GM12878 (cell line): ENCODE results near the gene SCIMP. TPM values are rescaled to one million over a fixed set of nuclear protein-coding genes. Genes with fewer than 3 reads are reported as not detected.
A peak's percentile ranks its signal among the peaks of the same experiment; 100 is the strongest.
"Not testable (repeated sequence)": the region's sequence is repeated elsewhere in the genome, so short reads cannot be mapped to it uniquely, and the experiment has no call there.

Experiments
- ATAC-seq: fragments of 200-7000 bp; cut with Tn5 transposase; 3 replicates; pipeline ENCODE4 v1.9.1; 2020; ENCODE audit warnings: mild to moderate bottlenecking, moderate library complexity
- BruUV-seq: library from RNA; stranded (reverse); fragments of 400-500 nt; replicated peaks from 2 replicates; lab custom pipeline; 2021; lab: Mats Ljungman, UMichigan
- CTCF ChIA-PET: fragments of 300-600 bp; sonication (Branson Sonifier 250); formaldehyde crosslinking; extraction: SDS; loops from one replicate; lab custom pipeline; 2021; ENCODE audit warnings: inconsistent platforms; lab: Yijun Ruan, JAX
- POLR2A ChIA-PET: fragments of 350-600 bp; formaldehyde crosslinking; extraction: SDS; loops from one replicate; lab custom pipeline; 2021; ENCODE audit warnings: inconsistent platforms; lab: Charles Lee
- RAD21 ChIA-PET: fragments of 300-600 bp; sonication (Branson Sonifier 250); formaldehyde crosslinking; loops from one replicate; lab custom pipeline; 2023; ENCODE audit warnings: antibody characterized with exemption; ENCODE audit not compliant: unreplicated experiment; lab: Charles Lee
- SMC1A ChIA-PET: fragments of 300-600 bp; sonication (Branson Sonifier 250); formaldehyde crosslinking; loops from one replicate; lab custom pipeline; 2023; ENCODE audit not compliant: unreplicated experiment, uncharacterized antibody; lab: Charles Lee
- DNase-seq: peaks from one replicate; pipeline ENCODE4 v3.0.0-alpha.2; 2011; ENCODE audit warnings: low read depth, low spot score
- FAIRE-seq: peaks from 3 replicates; lab custom pipeline; 2011; peaks lifted over from hg19 to GRCh38; lab: Jason Lieb, UNC
- H2AFZ ChIP-seq: 2 replicates; pipeline ENCODE4 v1.6.0; 2011; ENCODE audit warnings: low read depth, low read length, control low read depth; ENCODE audit not compliant: control insufficient read depth
- H3K27ac ChIP-seq: 2 replicates; pipeline ENCODE4 v1.5.1; 2011; ENCODE audit warnings: control low read depth; ENCODE audit not compliant: control insufficient read depth, insufficient read depth
- H3K27me3 ChIP-seq, 2 experiments: replicated peaks in 1 of 2; 2 replicates each; pipeline versions ENCODE4 v1.6.0 to v1.6.1; 2011; ENCODE audit warnings: low read length in 1 of 2; ENCODE audit not compliant: control insufficient read depth in 2 of 2, insufficient read depth in 2 of 2
- H3K36me3 ChIP-seq, 2 experiments: 2 replicates each; pipeline ENCODE4 v1.5.1; 2011; ENCODE audit warnings: low read length in 1 of 2; ENCODE audit not compliant: control insufficient read depth in 2 of 2, insufficient read depth in 2 of 2
- H3K4me1 ChIP-seq: 2 replicates; pipeline ENCODE4 v1.6.1; 2011; ENCODE audit warnings: mild to moderate bottlenecking, low read length, moderate library complexity, mixed read lengths; ENCODE audit not compliant: control insufficient read depth, insufficient read depth
- H3K4me2 ChIP-seq: 2 replicates; pipeline ENCODE4 v1.6.0; 2011; ENCODE audit warnings: control low read depth; ENCODE audit not compliant: control insufficient read depth, insufficient read depth
- H3K4me3 ChIP-seq: fragments of 200-600 bp; sonication (generic); 2 replicates; pipeline ENCODE4 v1.5.1; 2016
- H3K79me2 ChIP-seq: 2 replicates; pipeline ENCODE4 v1.6.0; 2011; ENCODE audit warnings: low read length; ENCODE audit not compliant: control insufficient read depth, insufficient read depth
- H3K9ac ChIP-seq: 2 replicates; pipeline ENCODE4 v1.8.0; 2011; ENCODE audit warnings: low read length, control low read depth, mixed read lengths; ENCODE audit not compliant: control insufficient read depth, insufficient read depth
- H3K9me3 ChIP-seq: replicated peaks from 3 replicates; pipeline ENCODE4 v1.5.1; 2011; ENCODE audit warnings: mild to moderate bottlenecking, low read length; ENCODE audit not compliant: control insufficient read depth, insufficient read depth
- H4K20me1 ChIP-seq: 2 replicates; pipeline ENCODE4 v1.6.0; 2011; ENCODE audit not compliant: control insufficient read depth, insufficient read depth
- EED ChIP-seq: sonication (generic); IDR thresholded peaks from 2 replicates; pipeline ENCODE4 v1.6.1; 2016; ENCODE audit warnings: antibody characterized with exemption, low read depth
- NBN ChIP-seq: fragments of 450-650 bp; IDR thresholded peaks from 2 replicates; pipeline ENCODE4 v1.6.1; 2016
- WGBS: methylation state at CpG from one replicate; pipeline ENCODE4 v1.1.6; 2016; ENCODE audit warnings: low lambda C conversion rate; ENCODE audit not compliant: insufficient replicate concordance, insufficient coverage; ENCODE audit errors: missing lambda C conversion rate; 5-methylcytosine and 5-hydroxymethylcytosine counted together
- in situ Hi-C: fragments of 300-500 bp; cut with MboI; formaldehyde crosslinking; loops from 9 replicates; pipeline ENCODE4 v1.14.3; 2018; ENCODE audit warnings: mixed read lengths
- intact Hi-C: fragments of 100-400 bp; cut with micrococcal nuclease; formaldehyde crosslinking; loops from one replicate; pipeline ENCODE4 v1.14.2; 2022; ENCODE audit not compliant: unreplicated experiment
- polyA plus RNA-seq, 11 experiments: library from polyadenylated mRNA; depleted of rRNA in 4 of 11; unstranded in 6 of 11; stranded (reverse) in 5 of 11; fragments of >200 nt; fragmentation: Nextera tagmentation in 4 of 11; fragmentation: Illumina TruSeq in 1 of 11; extraction: Ambion mirVana in 4 of 11; extraction: Trizol in 1 of 11; gene quantifications; 1 replicate in 1 of 11; 2 replicates in 10 of 11; pipeline versions ENCODE4 v1.2.1 to v1.2.3, GENCODE V29; 2011 to 2016; ENCODE audit warnings: inconsistent platforms in 2 of 11, missing spikeins in 2 of 11, low read depth in 1 of 11
- total RNA-seq, 4 experiments: library from RNA; depleted of rRNA in 3 of 4; stranded (reverse); fragments of >200 nt in 3 of 4; fragmentation: Illumina TruSeq in 1 of 4; extraction: Trizol in 1 of 4; gene quantifications; 2 replicates each; pipeline versions ENCODE4 v1.2.1 to v1.2.3, GENCODE V29; 2013 to 2021
- TF ChIP-seq, protein P1 (sequence below): fragments of 450-650 bp; IDR thresholded peaks from 2 replicates; pipeline ENCODE4 v1.6.1; 2017; ENCODE audit warnings: mild to moderate bottlenecking
- TF ChIP-seq, protein P2 (sequence below): fragments of 450-650 bp; IDR thresholded peaks from 2 replicates; pipeline ENCODE4 v1.6.1; 2016; ENCODE audit warnings: mild to moderate bottlenecking

SCIMP gene
- total and polyA plus RNA-seq, 10 of the 15 experiments (the other 5 are each of a cell fraction or from before 2014, with no cell fraction given): 56.7 to 151 (median 95.0) TPM

DNA sequence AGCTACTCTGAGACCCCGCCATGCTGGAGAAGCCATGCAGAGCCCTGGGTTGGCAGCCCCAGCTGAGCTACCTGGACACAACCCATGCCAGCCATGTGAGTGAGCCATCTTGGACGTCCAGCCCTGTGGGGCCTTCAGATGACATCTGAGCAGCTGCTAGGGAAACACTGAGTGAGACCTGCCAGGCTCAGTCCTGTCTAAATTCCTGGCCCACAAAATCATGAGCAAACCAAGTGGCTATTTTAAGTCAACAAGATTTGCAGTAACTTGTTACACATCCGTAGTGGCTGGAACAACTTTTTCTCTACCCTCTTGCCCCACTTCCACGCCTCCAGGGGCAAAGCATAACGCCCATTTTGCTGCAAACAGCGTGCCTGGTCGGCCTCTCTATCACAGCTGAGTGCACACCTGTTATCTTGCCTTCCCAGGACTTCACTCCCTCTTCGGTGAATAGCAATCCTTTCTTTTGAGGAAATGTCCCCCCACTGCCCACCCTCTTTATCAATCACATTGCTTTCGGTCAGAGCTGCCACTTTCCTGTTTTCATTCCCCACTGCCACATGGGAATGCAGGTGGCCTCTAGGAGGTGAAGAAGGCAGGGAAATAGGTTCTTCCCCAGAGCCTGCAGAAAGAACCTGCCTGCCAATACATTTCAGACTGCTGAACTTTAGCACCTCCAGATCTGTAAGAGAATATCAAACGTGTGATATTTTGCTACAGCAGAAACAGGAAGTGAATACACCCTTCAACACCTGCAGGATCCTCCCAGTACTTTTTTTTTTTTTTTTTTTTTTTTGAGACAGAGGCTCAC, 7.4 kb upstream of the SCIMP start (continued):
- TF ChIP-seq NBN: peak; percentile 56
- TF ChIP-seq EED: peak; percentile 88

DNA sequence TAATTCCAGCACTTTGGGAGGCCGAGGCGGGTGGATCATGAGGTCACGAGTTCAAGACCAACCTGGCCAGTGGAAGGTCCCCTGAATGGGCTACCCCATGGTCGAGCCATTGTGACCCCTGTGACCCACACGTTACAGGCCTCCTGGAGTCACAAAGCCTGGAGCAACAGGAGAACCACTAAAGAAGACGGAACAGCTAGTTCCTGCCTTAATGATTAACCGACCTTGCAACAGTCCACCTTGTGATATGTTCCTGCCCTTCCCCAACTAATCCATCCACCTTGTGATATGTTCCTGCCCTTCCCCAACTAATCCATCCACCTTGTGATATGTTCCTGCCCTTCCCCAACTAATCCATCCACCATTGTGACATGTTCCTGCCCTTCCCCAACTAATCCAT, 5.1 kb upstream of the SCIMP start:
- not testable (repeated sequence) for H3K36me3 ChIP-seq, H3K27me3 ChIP-seq, H3K9me3 ChIP-seq, FAIRE-seq, H3K4me3 ChIP-seq, H3K9ac ChIP-seq, H2AFZ ChIP-seq, H4K20me1 ChIP-seq, DNase-seq, H3K4me2 ChIP-seq, ATAC-seq, H3K27ac ChIP-seq, BruUV-seq
- 75% methylated on average over 7 of the region's 7 CpGs for WGBS
- TF ChIP-seq, protein P1, sequence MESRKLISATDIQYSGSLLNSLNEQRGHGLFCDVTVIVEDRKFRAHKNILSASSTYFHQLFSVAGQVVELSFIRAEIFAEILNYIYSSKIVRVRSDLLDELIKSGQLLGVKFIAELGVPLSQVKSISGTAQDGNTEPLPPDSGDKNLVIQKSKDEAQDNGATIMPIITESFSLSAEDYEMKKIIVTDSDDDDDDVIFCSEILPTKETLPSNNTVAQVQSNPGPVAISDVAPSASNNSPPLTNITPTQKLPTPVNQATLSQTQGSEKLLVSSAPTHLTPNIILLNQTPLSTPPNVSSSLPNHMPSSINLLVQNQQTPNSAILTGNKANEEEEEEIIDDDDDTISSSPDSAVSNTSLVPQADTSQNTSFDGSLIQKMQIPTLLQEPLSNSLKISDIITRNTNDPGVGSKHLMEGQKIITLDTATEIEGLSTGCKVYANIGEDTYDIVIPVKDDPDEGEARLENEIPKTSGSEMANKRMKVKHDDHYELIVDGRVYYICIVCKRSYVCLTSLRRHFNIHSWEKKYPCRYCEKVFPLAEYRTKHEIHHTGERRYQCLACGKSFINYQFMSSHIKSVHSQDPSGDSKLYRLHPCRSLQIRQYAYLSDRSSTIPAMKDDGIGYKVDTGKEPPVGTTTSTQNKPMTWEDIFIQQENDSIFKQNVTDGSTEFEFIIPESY: 0 out of 2 replicates have a peak, but pooled peaks have one; percentile 40
- TF ChIP-seq, protein P2, sequence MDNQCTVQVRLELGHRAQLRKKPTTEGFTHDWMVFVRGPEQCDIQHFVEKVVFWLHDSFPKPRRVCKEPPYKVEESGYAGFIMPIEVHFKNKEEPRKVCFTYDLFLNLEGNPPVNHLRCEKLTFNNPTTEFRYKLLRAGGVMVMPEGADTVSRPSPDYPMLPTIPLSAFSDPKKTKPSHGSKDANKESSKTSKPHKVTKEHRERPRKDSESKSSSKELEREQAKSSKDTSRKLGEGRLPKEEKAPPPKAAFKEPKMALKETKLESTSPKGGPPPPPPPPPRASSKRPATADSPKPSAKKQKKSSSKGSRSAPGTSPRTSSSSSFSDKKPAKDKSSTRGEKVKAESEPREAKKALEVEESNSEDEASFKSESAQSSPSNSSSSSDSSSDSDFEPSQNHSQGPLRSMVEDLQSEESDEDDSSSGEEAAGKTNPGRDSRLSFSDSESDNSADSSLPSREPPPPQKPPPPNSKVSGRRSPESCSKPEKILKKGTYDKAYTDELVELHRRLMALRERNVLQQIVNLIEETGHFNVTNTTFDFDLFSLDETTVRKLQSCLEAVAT: 0 out of 2 replicates have a peak, but pooled peaks have one; percentile 43
- ChIA-PET RAD21 (interaction anchor here (1.2 to 6.2 kb wide), 3 partner anchors 13 to 68 kb away, joined by 3 to 115 read pairs (median 105); no protein-coding TSS in a partner anchor), POLR2A (interaction anchor here (0.7 to 6.2 kb wide), 3 partner anchors 13 to 126 kb away, joined by 3 to 115 read pairs (median 98); no protein-coding TSS in a partner anchor), SMC1A (interaction anchor here (6.0 to 6.4 kb wide), 2 partner anchors 14 to 42 kb away, joined by 108 to 129 read pairs; no protein-coding TSS in a partner anchor), CTCF (interaction anchor here (0.6 to 8.1 kb wide), 3 partner anchors 14 to 178 kb away, joined by 5 to 209 read pairs (median 84); partner anchors contain the start of gene ZNF594)
- peaks cover 52% of the 10 kb centered on the region for H3K4me1 ChIP-seq
- intact Hi-C loops: loop anchor here (5.0 kb wide), 2 partner anchors 162 to 297 kb away; partner anchors contain the start of genes RNF167, SLC25A11 and ZFP3
- peaks cover 31% of the 10 kb centered on the region for H3K79me2 ChIP-seq
- in situ Hi-C loops: loop anchor here (5.0 kb wide), 1 partner anchor 42 kb away; no protein-coding TSS in a partner anchor
